ENCODE data around the gene TLCD2.
"Not testable (repeated sequence)": the region's sequence is repeated elsewhere in the genome, so short reads cannot be mapped to it uniquely, and the experiment has no call there.

The TLCD2 gene

GRCh38 chr17:1710807-1711553 lies 803 bp upstream of the TLCD2 start:
- no peak overlapping the region for H3K4me3 ChIP-seq (ENCODE audit: low read length)
- no peak overlapping the region for H2AFZ ChIP-seq (ENCODE audit: low read depth, low read length)
- H3K4me1 ChIP-seq (ENCODE audit: low read length) = 0 out of 2 replicates have a peak, but pooled peaks cover 3% of the 10 kb centered on the region
- no peak overlapping the region for H3K9ac ChIP-seq (ENCODE audit: low read length)
- no peaks in the 10 kb centered on the region for H3K27me3 ChIP-seq (ENCODE audit: low read depth, low read length)
- no peaks in the 10 kb centered on the region for H3K79me2 ChIP-seq (ENCODE audit: low read length)
- H3K4me2 ChIP-seq (ENCODE audit: low read length) = no peak overlapping the region
- no peak overlapping the region for H3K27ac ChIP-seq (ENCODE audit: low read length)
- H3K9me3 ChIP-seq (ENCODE audit: insufficient read depth, low read length) = no peaks in the 10 kb centered on the region
- no peaks in the 10 kb centered on the region for H3K36me3 ChIP-seq (replicated peaks; ENCODE audit: low read depth, low read length)
- H4K20me1 ChIP-seq (ENCODE audit: insufficient read depth, low read length) = no peaks in the 10 kb centered on the region
- TF ChIP-seq EZH2phosphoT487 (IDR thresholded peaks at IDR 0.05; ENCODE audit: low read depth) (no peak), CTCF (IDR thresholded peaks at IDR 0.05; ENCODE audit: low read depth, low read length) (no peak)

GRCh38 chr17:1709403-1709951 lies 700 bp downstream of the TLCD2 start:
- Histone ChIP-seq H3K27ac (ENCODE audit: low read length) (no peak overlapping the region), H4K20me1 (ENCODE audit: insufficient read depth, low read length) (no peaks in the 10 kb centered on the region), H3K79me2 (ENCODE audit: low read length) (no peaks in the 10 kb centered on the region), H3K36me3 (replicated peaks; ENCODE audit: low read depth, low read length) (no peaks in the 10 kb centered on the region), H3K4me3 (ENCODE audit: low read length) (no peak overlapping the region), H3K9ac (ENCODE audit: low read length) (no peak overlapping the region), H2AFZ (ENCODE audit: low read depth, low read length) (no peak overlapping the region), H3K9me3 (ENCODE audit: insufficient read depth, low read length) (no peaks in the 10 kb centered on the region), H3K4me1 (ENCODE audit: low read length) (no peaks in the 10 kb centered on the region), H3K4me2 (ENCODE audit: low read length) (no peak overlapping the region), H3K27me3 (ENCODE audit: low read depth, low read length) (no peaks in the 10 kb centered on the region)
- TF ChIP-seq EZH2phosphoT487 (IDR thresholded peaks at IDR 0.05; ENCODE audit: low read depth) (no peak), CTCF (IDR thresholded peaks at IDR 0.05; ENCODE audit: low read depth, low read length) (no peak)

DNA sequence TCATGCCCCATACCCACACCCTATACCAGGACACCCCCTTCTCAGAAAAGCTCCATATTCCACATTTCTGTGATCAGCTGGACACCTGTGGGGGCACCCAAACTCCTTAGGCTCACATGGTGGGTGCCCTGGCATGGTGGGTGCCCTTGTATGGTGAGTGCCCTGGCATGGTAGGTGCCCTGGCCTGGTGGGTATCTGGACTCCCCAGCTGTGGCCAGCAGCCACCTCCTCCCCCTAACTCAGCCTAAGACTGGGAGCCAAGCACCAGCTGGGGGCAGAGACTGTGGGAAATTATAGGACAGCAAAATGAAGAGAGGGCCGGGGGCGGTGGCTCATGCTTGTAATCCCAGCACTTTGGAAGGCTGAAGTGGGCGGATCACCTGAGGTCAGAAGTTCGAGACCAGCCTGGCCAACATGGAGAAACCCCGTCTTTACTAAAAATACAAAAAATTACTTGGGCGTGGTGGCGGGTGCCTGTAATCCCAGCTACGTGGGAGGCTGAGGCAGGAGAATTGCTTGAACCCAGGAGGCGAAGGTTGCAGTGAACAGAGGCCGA lies 1.3 kb downstream of the TLCD2 start:
- not testable (repeated sequence) for H3K79me2 ChIP-seq (ENCODE audit: low read length); H3K9ac ChIP-seq (ENCODE audit: low read length); H4K20me1 ChIP-seq (ENCODE audit: insufficient read depth, low read length); H3K4me2 ChIP-seq (ENCODE audit: low read length); H3K27ac ChIP-seq (ENCODE audit: low read length); H3K36me3 ChIP-seq (replicated peaks; ENCODE audit: low read depth, low read length); H3K4me3 ChIP-seq (ENCODE audit: low read length); H3K4me1 ChIP-seq (ENCODE audit: low read length); H2AFZ ChIP-seq (ENCODE audit: low read depth, low read length); H3K9me3 ChIP-seq (ENCODE audit: insufficient read depth, low read length); H3K27me3 ChIP-seq (ENCODE audit: low read depth, low read length)

- H3K4me2 ChIP-seq (ENCODE audit: low read length) = no peak overlapping the region
- H3K4me1 ChIP-seq (ENCODE audit: low read length) = no peaks in the 10 kb centered on the region
- no peaks in the 10 kb centered on the region for H4K20me1 ChIP-seq (ENCODE audit: insufficient read depth, low read length)
- H3K79me2 ChIP-seq (ENCODE audit: low read length) = no peaks in the 10 kb centered on the region
- H3K27me3 ChIP-seq (ENCODE audit: low read depth, low read length) = no peaks in the 10 kb centered on the region
- H3K9ac ChIP-seq (ENCODE audit: low read length) = no peak overlapping the region
- no peak for TF ChIP-seq EZH2phosphoT487 (IDR thresholded peaks at IDR 0.05; ENCODE audit: low read depth)
- TF ChIP-seq CTCF (IDR thresholded peaks at IDR 0.05; ENCODE audit: low read depth, low read length) = no peak
- no peaks in the 10 kb centered on the region for H3K9me3 ChIP-seq (ENCODE audit: insufficient read depth, low read length)
- H3K36me3 ChIP-seq (replicated peaks; ENCODE audit: low read depth, low read length) = no peaks in the 10 kb centered on the region
- H3K4me3 ChIP-seq (ENCODE audit: low read length) = no peak overlapping the region
- H2AFZ ChIP-seq (ENCODE audit: low read depth, low read length) = no peak overlapping the region
- no peak overlapping the region for H3K27ac ChIP-seq (ENCODE audit: low read length)
Measured at GRCh38 chr17:1707107-1707506, 3.1 kb downstream of the TLCD2 start.
